ENCODE data around the gene HCST. TPM values are rescaled to one million over a fixed set of nuclear protein-coding genes. Genes with fewer than 3 reads are reported as not detected.

The HCST gene
- total RNA-seq, 4 donors from 2014 or later, result 1.2 to 1.5 TPM; not detected in 2

DNA sequence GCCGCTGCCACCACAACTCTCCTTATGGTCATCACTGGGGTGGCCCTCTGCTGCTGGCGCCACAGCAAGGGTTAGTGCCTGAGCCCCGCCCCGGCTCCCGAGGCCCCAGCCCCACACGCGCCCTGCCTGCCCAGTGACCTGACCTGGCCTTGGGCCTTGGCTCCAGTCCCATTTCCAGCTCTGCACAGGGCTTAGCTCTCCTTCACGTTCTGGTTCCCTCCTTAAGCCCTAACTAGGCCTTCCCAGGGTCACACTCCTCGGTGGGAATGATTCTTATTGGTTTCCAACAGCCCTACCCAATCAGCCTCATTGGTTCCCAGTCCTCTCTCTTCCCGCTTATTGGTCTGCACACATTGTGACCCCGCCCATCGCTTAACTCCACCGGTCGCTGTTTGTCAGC, 39.8 kb upstream of the HCST start:
- no peak overlapping the region for H3K27ac ChIP-seq
- no peaks in the 10 kb centered on the region for H3K36me3 ChIP-seq
- H3K4me3 ChIP-seq, result no peak overlapping the region
- no peaks in the 10 kb centered on the region for H3K9me3 ChIP-seq
- no peaks in the 10 kb centered on the region for H3K4me1 ChIP-seq
- H3K27me3 ChIP-seq, result peaks cover 31 to 75% (median 47%) of the 10 kb centered on the region in 3 donors
- no peak for TF ChIP-seq POLR2A (IDR thresholded peaks at IDR 0.05)
- TF ChIP-seq, protein P1, sequence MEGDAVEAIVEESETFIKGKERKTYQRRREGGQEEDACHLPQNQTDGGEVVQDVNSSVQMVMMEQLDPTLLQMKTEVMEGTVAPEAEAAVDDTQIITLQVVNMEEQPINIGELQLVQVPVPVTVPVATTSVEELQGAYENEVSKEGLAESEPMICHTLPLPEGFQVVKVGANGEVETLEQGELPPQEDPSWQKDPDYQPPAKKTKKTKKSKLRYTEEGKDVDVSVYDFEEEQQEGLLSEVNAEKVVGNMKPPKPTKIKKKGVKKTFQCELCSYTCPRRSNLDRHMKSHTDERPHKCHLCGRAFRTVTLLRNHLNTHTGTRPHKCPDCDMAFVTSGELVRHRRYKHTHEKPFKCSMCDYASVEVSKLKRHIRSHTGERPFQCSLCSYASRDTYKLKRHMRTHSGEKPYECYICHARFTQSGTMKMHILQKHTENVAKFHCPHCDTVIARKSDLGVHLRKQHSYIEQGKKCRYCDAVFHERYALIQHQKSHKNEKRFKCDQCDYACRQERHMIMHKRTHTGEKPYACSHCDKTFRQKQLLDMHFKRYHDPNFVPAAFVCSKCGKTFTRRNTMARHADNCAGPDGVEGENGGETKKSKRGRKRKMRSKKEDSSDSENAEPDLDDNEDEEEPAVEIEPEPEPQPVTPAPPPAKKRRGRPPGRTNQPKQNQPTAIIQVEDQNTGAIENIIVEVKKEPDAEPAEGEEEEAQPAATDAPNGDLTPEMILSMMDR (IDR thresholded peaks at IDR 0.05 in 4 of 5, conservative IDR thresholded peaks at IDR 0.05 in 1 of 5), result no peak
- in situ Hi-C loops (cut with MboI; ENCODE audit: low sequenced_read_pairs in 4 of 4), result no loop called here
- intact Hi-C loops (cut with DNase I; ENCODE audit: low total_unique reads), result no loop called here
- DNase-seq (no peak), ATAC-seq (no peak)

GRCh38 chr19:35863018-35863417, 39.3 kb upstream of the HCST start:
- TF ChIP-seq POLR2A (IDR thresholded peaks at IDR 0.05), result no peak
- TF ChIP-seq, protein P1 (IDR thresholded peaks at IDR 0.05 in 4 of 5, conservative IDR thresholded peaks at IDR 0.05 in 1 of 5), result no peak
- no peaks in the 10 kb centered on the region for H3K9me3 ChIP-seq
- ATAC-seq (no peak), DNase-seq (no peak)
- peaks cover 28 to 70% (median 42%) of the 10 kb centered on the region in 3 donors for H3K27me3 ChIP-seq
- no peak overlapping the region for H3K4me3 ChIP-seq
- no peaks in the 10 kb centered on the region for H3K36me3 ChIP-seq
- H3K4me1 ChIP-seq, result no peaks in the 10 kb centered on the region
- in situ Hi-C loops (cut with MboI; ENCODE audit: low sequenced_read_pairs in 4 of 4) (no loop called here), intact Hi-C loops (cut with DNase I; ENCODE audit: low total_unique reads) (no loop called here)
- no peak overlapping the region for H3K27ac ChIP-seq

GRCh38 chr19:35868172-35868822, 34.0 kb upstream of the HCST start, which contains the start of gene APLP1:
APLP1 (plus strand) TSS chr19:35868574; CDS start chr19:35868637, 63 bp downstream.
- peaks cover 7 to 15% of the 10 kb centered on the region in 2 donors for H3K4me1 ChIP-seq
- peaks cover 36 to 59% (median 37%) of the 10 kb centered on the region in 3 donors for H3K27me3 ChIP-seq
- H3K9me3 ChIP-seq, result no peaks in the 10 kb centered on the region
- ATAC-seq (peak in 1 of 2 donors; percentile 44), DNase-seq (no peak)
- H3K36me3 ChIP-seq, result no peaks in the 10 kb centered on the region
- H3K27ac ChIP-seq, result no peak within 1 kb of the TSS
- peak within 1 kb of the TSS; percentile 7 to 50 (median 42) for H3K4me3 ChIP-seq
- in situ Hi-C loops (cut with MboI; ENCODE audit: low sequenced_read_pairs in 4 of 4), result no loop called here
- intact Hi-C loops (cut with DNase I; ENCODE audit: low total_unique reads), result no loop called here
- TF ChIP-seq, protein P1 (IDR thresholded peaks at IDR 0.05 in 4 of 5, conservative IDR thresholded peaks at IDR 0.05 in 1 of 5), result no peak
- no peak for TF ChIP-seq POLR2A (IDR thresholded peaks at IDR 0.05)

- H3K27me3 ChIP-seq, result peaks cover 36 to 57% (median 37%) of the 10 kb centered on the region in 3 donors
- DNase-seq (no peak), ATAC-seq (no peak)
- H3K36me3 ChIP-seq, result no peaks in the 10 kb centered on the region
- H3K9me3 ChIP-seq, result no peaks in the 10 kb centered on the region
- no peak overlapping the region for H3K27ac ChIP-seq
- intact Hi-C loops (cut with DNase I; ENCODE audit: low total_unique reads), result no loop called here
- TF ChIP-seq POLR2A (IDR thresholded peaks at IDR 0.05), result no peak
- TF ChIP-seq, protein P1 (IDR thresholded peaks at IDR 0.05 in 4 of 5, conservative IDR thresholded peaks at IDR 0.05 in 1 of 5), result no peak
- peak overlapping the region; percentile 7 to 50 (median 42) for H3K4me3 ChIP-seq
- in situ Hi-C loops (cut with MboI; ENCODE audit: low sequenced_read_pairs in 4 of 4), result no loop called here
- peaks cover 7 to 15% of the 10 kb centered on the region in 2 donors for H3K4me1 ChIP-seq
Measured at GRCh38 chr19:35868823-35869326, 33.5 kb upstream of the HCST start.
